Measurements from ENCODE around the gene RASSF4.

The RASSF4 gene

DNA sequence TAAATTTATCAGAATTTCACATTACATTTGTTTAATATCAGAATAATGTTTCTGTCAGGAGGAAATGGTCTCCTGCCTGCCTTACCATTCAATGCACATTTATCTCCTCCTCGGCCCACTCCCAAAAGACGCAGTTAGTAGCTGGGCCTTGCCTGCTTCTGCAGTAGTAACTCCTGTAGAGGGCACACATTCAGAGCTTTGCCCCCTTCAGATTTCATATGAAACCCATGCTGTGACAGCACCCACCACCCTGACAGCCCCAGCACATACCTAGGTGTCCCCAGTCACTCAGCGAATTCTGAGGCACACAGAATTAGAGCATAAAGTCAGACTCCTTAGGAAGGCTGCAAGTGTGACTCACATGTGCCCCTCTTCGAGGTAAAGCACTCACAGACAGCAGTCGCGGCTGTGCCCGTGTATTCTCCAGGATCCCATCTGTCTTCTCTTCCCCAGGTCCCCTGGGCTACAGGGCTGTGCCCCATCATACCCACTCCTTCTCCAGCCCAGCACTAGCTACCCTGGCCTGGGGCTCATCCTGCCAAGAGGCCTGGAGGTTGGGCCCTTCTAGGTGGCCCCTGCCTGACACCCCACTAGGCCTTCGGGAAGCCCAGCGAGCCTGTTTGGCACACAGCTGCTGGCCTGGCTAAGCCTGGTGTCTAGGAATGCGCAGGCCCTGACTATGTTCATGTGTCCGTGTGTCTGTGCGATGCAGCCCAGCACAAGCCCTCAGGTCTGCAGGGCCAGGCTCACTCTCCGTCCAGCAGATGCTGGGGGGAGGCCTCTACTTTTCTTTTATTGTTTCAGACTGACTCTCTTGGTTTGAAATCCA is 23.7 kb downstream of the RASSF4 start:
- Histone ChIP-seq H3K27ac (ENCODE audit: low read length, poor library complexity, severe bottlenecking) (no peak overlapping the region), H3K27me3 (ENCODE audit: control insufficient read depth in 1 of 2, insufficient read depth in 1 of 2, low read length in 2 of 2) (no peaks in the 10 kb centered on the region), H3K4ac (ENCODE audit: low read depth in 1 of 2, low read length in 2 of 2) (peak overlapping the region in 1 of 2 experiments; percentile 31), H3K4me1 (ENCODE audit: control insufficient read depth, insufficient read depth, low read depth, low read length) (peaks cover 47% of the 10 kb centered on the region), H3K23ac (ENCODE audit: low read length in 2 of 2) (no peak overlapping the region), H3K9me3 (ENCODE audit: control insufficient read depth, low read length) (no peaks in the 10 kb centered on the region), H3K4me3 (ENCODE audit: insufficient read depth in 1 of 2, low read depth in 1 of 2, low read length in 2 of 2) (no peak overlapping the region), H3K9ac (ENCODE audit: low read length) (no peak overlapping the region), H3K79me1 (replicated peaks; ENCODE audit: low read length, poor library complexity, severe bottlenecking) (peaks cover 2% of the 10 kb centered on the region), H2AFZ (ENCODE audit: low read depth, low read length) (no peak overlapping the region), H3K14ac (ENCODE audit: low read length in 2 of 2) (peak overlapping the region in 1 of 2 experiments; percentile 58), H3K4me2 (ENCODE audit: low read length, poor library complexity, severe bottlenecking) (no peak overlapping the region), H2BK12ac (ENCODE audit: low read length in 2 of 2) (peak overlapping the region in 1 of 2 experiments; percentile 89), H2BK5ac (ENCODE audit: low read depth, low read length, poor library complexity, severe bottlenecking) (no peak overlapping the region), H4K8ac (ENCODE audit: low read length) (peak overlapping the region; percentile 2), H2BK120ac (ENCODE audit: low read depth, low read length) (no peak overlapping the region), H2BK15ac (ENCODE audit: low read depth, poor library complexity, severe bottlenecking) (peak overlapping the region; percentile 85), H3K18ac (ENCODE audit: low read depth in 1 of 2, low read length in 2 of 2) (peak overlapping the region; percentile 69 to 88), H4K91ac (ENCODE audit: low read length) (peak overlapping the region; percentile 9), H3K36me3 (ENCODE audit: control insufficient read depth in 1 of 2, insufficient read depth in 2 of 2, low read depth in 1 of 2, low read length in 2 of 2) (peaks cover 7 to 32% of the 10 kb centered on the region in 2 experiments), H2AK5ac (ENCODE audit: low read length, severe bottlenecking) (peak overlapping the region; percentile 38)
- DNase-seq: no peak
- WGBS: 92% methylated on average over 13 of the region's 13 CpGs

DNA sequence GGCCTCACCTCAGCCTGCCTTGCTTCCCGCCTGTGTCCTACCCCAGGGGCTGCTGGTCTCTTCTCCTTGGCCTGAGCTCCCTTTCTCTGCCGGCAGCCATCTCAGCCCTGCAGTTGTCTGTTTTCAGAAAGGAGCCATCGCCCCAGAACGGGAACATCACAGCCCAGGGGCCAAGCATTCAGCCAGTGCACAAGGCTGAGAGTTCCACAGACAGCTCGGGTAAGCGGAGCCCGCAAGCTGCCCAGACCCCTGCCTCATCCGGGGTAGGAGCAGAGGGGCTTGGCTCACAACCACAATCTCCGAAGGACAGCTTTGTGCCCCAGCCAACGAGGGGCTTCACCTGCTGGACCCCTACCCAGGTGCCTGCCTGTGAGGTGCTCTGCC is 24.3 kb downstream of the RASSF4 start:
- Histone ChIP-seq H4K8ac (ENCODE audit: low read length) (no peak overlapping the region), H4K91ac (ENCODE audit: low read length) (peak overlapping the region; percentile 82), H3K14ac (ENCODE audit: low read length in 2 of 2) (no peak overlapping the region), H2BK120ac (ENCODE audit: low read depth, low read length) (peak overlapping the region; percentile 57), H3K4ac (ENCODE audit: low read depth in 1 of 2, low read length in 2 of 2) (peak overlapping the region in 1 of 2 experiments; percentile 31), H2BK15ac (ENCODE audit: low read depth, poor library complexity, severe bottlenecking) (no peak overlapping the region), H3K9ac (ENCODE audit: low read length) (no peak overlapping the region), H2AK5ac (ENCODE audit: low read length, severe bottlenecking) (peak overlapping the region; percentile 8), H3K18ac (ENCODE audit: low read depth in 1 of 2, low read length in 2 of 2) (peak overlapping the region; percentile 41 to 69), H3K27me3 (ENCODE audit: control insufficient read depth in 1 of 2, insufficient read depth in 1 of 2, low read length in 2 of 2) (no peaks in the 10 kb centered on the region), H3K9me3 (ENCODE audit: control insufficient read depth, low read length) (no peaks in the 10 kb centered on the region), H3K23ac (ENCODE audit: low read length in 2 of 2) (no peak overlapping the region), H3K36me3 (ENCODE audit: control insufficient read depth in 1 of 2, insufficient read depth in 2 of 2, low read depth in 1 of 2, low read length in 2 of 2) (peaks cover 7 to 37% of the 10 kb centered on the region in 2 experiments), H3K79me1 (replicated peaks; ENCODE audit: low read length, poor library complexity, severe bottlenecking) (no peaks in the 10 kb centered on the region), H3K4me1 (ENCODE audit: control insufficient read depth, insufficient read depth, low read depth, low read length) (peaks cover 42% of the 10 kb centered on the region), H3K27ac (ENCODE audit: low read length, poor library complexity, severe bottlenecking) (no peak overlapping the region), H3K4me2 (ENCODE audit: low read length, poor library complexity, severe bottlenecking) (no peak overlapping the region), H2AFZ (ENCODE audit: low read depth, low read length) (no peak overlapping the region), H2BK12ac (ENCODE audit: low read length in 2 of 2) (peak overlapping the region; percentile 65 to 80), H3K4me3 (ENCODE audit: insufficient read depth in 1 of 2, low read depth in 1 of 2, low read length in 2 of 2) (no peak overlapping the region), H2BK5ac (ENCODE audit: low read depth, low read length, poor library complexity, severe bottlenecking) (no peak overlapping the region)
- 95% methylated on average over 10 of the region's 10 CpGs for WGBS
- DNase-seq: no peak

DNA sequence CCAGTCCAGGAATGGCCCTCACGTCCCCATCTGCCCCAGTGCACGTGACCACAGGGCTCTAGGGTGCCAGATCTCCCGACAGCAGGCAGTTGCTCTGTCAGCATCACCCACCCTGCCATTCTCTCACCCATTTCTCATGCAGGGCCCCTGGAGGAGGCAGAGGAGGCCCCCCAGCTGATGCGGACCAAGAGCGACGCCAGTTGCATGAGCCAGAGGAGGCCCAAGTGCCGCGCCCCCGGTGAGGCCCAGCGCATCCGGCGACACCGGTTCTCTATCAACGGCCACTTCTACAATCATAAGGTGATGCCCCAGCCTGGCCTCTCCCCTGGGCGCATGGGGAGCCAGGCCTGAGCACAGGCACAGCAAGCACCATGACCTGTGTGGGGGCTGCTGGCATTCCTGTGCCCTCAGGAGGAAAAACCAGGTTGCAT is 25.1 kb downstream of the RASSF4 start:
- Histone ChIP-seq H2BK12ac (ENCODE audit: low read length in 2 of 2) (peak overlapping the region; percentile 65 to 80), H2AK5ac (ENCODE audit: low read length, severe bottlenecking) (peak overlapping the region; percentile 4), H3K4me1 (ENCODE audit: control insufficient read depth, insufficient read depth, low read depth, low read length) (peaks cover 34% of the 10 kb centered on the region), H2BK15ac (ENCODE audit: low read depth, poor library complexity, severe bottlenecking) (no peak overlapping the region), H3K4me2 (ENCODE audit: low read length, poor library complexity, severe bottlenecking) (no peak overlapping the region), H3K27ac (ENCODE audit: low read length, poor library complexity, severe bottlenecking) (no peak overlapping the region), H3K18ac (ENCODE audit: low read depth in 1 of 2, low read length in 2 of 2) (peak overlapping the region; percentile 41 to 60), H3K9ac (ENCODE audit: low read length) (no peak overlapping the region), H3K23ac (ENCODE audit: low read length in 2 of 2) (no peak overlapping the region), H3K9me3 (ENCODE audit: control insufficient read depth, low read length) (no peaks in the 10 kb centered on the region), H2AFZ (ENCODE audit: low read depth, low read length) (no peak overlapping the region), H3K4me3 (ENCODE audit: insufficient read depth in 1 of 2, low read depth in 1 of 2, low read length in 2 of 2) (no peak overlapping the region), H3K14ac (ENCODE audit: low read length in 2 of 2) (peak overlapping the region in 1 of 2 experiments; percentile 30), H3K79me1 (replicated peaks; ENCODE audit: low read length, poor library complexity, severe bottlenecking) (no peaks in the 10 kb centered on the region), H3K27me3 (ENCODE audit: control insufficient read depth in 1 of 2, insufficient read depth in 1 of 2, low read length in 2 of 2) (no peaks in the 10 kb centered on the region), H4K8ac (ENCODE audit: low read length) (no peak overlapping the region), H2BK5ac (ENCODE audit: low read depth, low read length, poor library complexity, severe bottlenecking) (no peak overlapping the region), H4K91ac (ENCODE audit: low read length) (peak overlapping the region; percentile 82), H2BK120ac (ENCODE audit: low read depth, low read length) (no peak overlapping the region), H3K4ac (ENCODE audit: low read depth in 1 of 2, low read length in 2 of 2) (peak overlapping the region; percentile 19 to 43), H3K36me3 (ENCODE audit: control insufficient read depth in 1 of 2, insufficient read depth in 2 of 2, low read depth in 1 of 2, low read length in 2 of 2) (peaks cover 7 to 45% of the 10 kb centered on the region in 2 experiments)
- 94% methylated on average over 15 of the region's 15 CpGs for WGBS
- no peak for DNase-seq

DNA sequence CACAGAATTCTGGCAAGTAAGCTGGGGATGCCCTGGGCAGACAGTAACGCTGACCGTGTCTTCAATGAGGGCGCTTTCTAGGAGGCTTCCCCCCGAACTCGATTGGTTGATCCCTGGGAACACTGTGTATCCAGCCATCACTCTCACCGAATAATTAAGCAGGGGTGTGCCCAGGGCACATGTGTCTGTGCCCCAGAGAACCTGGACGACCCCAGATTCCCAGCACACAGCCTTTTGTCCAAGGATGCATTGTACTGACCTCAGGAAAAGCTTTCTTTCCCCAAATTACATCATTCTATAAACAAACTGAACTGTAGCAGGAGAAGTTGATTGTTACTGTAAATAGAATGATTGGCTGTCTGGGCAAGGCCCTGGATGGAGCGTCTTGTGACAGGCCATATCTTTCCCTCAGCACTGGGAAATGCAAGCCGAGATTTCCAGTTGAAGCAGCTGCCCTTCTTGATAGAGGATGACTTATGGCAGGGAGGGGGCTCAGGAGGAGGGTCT is 25.6 kb downstream of the RASSF4 start:
- Histone ChIP-seq H3K9ac (ENCODE audit: low read length) (no peak overlapping the region), H4K91ac (ENCODE audit: low read length) (peak overlapping the region; percentile 30), H2BK5ac (ENCODE audit: low read depth, low read length, poor library complexity, severe bottlenecking) (no peak overlapping the region), H2BK15ac (ENCODE audit: low read depth, poor library complexity, severe bottlenecking) (no peak overlapping the region), H3K9me3 (ENCODE audit: control insufficient read depth, low read length) (no peaks in the 10 kb centered on the region), H2AK5ac (ENCODE audit: low read length, severe bottlenecking) (no peak overlapping the region), H3K18ac (ENCODE audit: low read depth in 1 of 2, low read length in 2 of 2) (peak overlapping the region; percentile 41 to 60), H3K23ac (ENCODE audit: low read length in 2 of 2) (no peak overlapping the region), H2BK120ac (ENCODE audit: low read depth, low read length) (peak overlapping the region; percentile 46), H3K79me1 (replicated peaks; ENCODE audit: low read length, poor library complexity, severe bottlenecking) (no peaks in the 10 kb centered on the region), H3K4me2 (ENCODE audit: low read length, poor library complexity, severe bottlenecking) (no peak overlapping the region), H3K14ac (ENCODE audit: low read length in 2 of 2) (no peak overlapping the region), H2AFZ (ENCODE audit: low read depth, low read length) (no peak overlapping the region), H3K4ac (ENCODE audit: low read depth in 1 of 2, low read length in 2 of 2) (peak overlapping the region; percentile 37 to 51), H4K8ac (ENCODE audit: low read length) (no peak overlapping the region), H2BK12ac (ENCODE audit: low read length in 2 of 2) (peak overlapping the region; percentile 65 to 80), H3K27me3 (ENCODE audit: control insufficient read depth in 1 of 2, insufficient read depth in 1 of 2, low read length in 2 of 2) (no peaks in the 10 kb centered on the region), H3K36me3 (ENCODE audit: control insufficient read depth in 1 of 2, insufficient read depth in 2 of 2, low read depth in 1 of 2, low read length in 2 of 2) (peaks cover 7 to 46% of the 10 kb centered on the region in 2 experiments), H3K27ac (ENCODE audit: low read length, poor library complexity, severe bottlenecking) (no peak overlapping the region), H3K4me1 (ENCODE audit: control insufficient read depth, insufficient read depth, low read depth, low read length) (peaks cover 29% of the 10 kb centered on the region), H3K4me3 (ENCODE audit: insufficient read depth in 1 of 2, low read depth in 1 of 2, low read length in 2 of 2) (no peak overlapping the region)
- 81% methylated on average over 9 of the region's 9 CpGs for WGBS
- DNase-seq: peak; percentile 72

Measured in mesenchymal stem cell (in vitro differentiated cells and primary cell).